HG03060 (cell line): ENCODE measurements around the gene RAB6B.

ENCODE experiments used
- ATAC-seq: cut with Tn5 transposase; IDR thresholded peaks from one replicate; pipeline ENCODE4 v1.9.1; 2021; ENCODE audit warnings: low read depth, moderate number of reproducible peaks; ENCODE audit not compliant: unreplicated experiment

The RAB6B gene

GRCh38 chr3:133895208-133896001, at the start of gene RAB6B:
TSS of gene RAB6B (minus strand) at chr3:133895882. CDS start at chr3:133895466, 416 bp downstream.
- ATAC-seq, result no peak

GRCh38 chr3:133944641-133945380, 49.1 kb upstream of the RAB6B start:
- ATAC-seq, result no peak

GRCh38 chr3:133944181-133944580, 48.5 kb upstream of the RAB6B start:
- no peak for ATAC-seq

GRCh38 chr3:133943639-133944141, 48.0 kb upstream of the RAB6B start:
- ATAC-seq, result no peak

- ATAC-seq, result no peak
Observed at GRCh38 chr3:133943031-133943535, 47.4 kb upstream of the RAB6B start.

GRCh38 chr3:133941415-133941821, 45.7 kb upstream of the RAB6B start:
- ATAC-seq, result no peak

- no peak for ATAC-seq
Observed at GRCh38 chr3:133940536-133940935, 44.9 kb upstream of the RAB6B start.

- ATAC-seq, result no peak
Observed at GRCh38 chr3:133939463-133939835, 43.8 kb upstream of the RAB6B start.

GRCh38 chr3:133938770-133939462, 43.2 kb upstream of the RAB6B start:
- no peak for ATAC-seq

GRCh38 chr3:133937756-133938601, 42.3 kb upstream of the RAB6B start:
- ATAC-seq, result no peak

GRCh38 chr3:133937061-133937686, 41.5 kb upstream of the RAB6B start:
- ATAC-seq, result no peak

GRCh38 chr3:133935843-133936769, 40.4 kb upstream of the RAB6B start:
- ATAC-seq, result no peak

GRCh38 chr3:133934996-133935842, 39.5 kb upstream of the RAB6B start:
- no peak for ATAC-seq

- no peak for ATAC-seq
Observed at GRCh38 chr3:133934073-133934970, 38.6 kb upstream of the RAB6B start.

- no peak for ATAC-seq
Observed at GRCh38 chr3:133933097-133934024, 37.7 kb upstream of the RAB6B start.

- ATAC-seq, result no peak
Observed at GRCh38 chr3:133932009-133932408, 36.3 kb upstream of the RAB6B start.
